SH-SY5Y (cell line): ENCODE results near the gene CAMTA1.

Experiments used
- GATA2 ChIP-seq: IDR thresholded peaks from 2 replicates; pipeline ENCODE4 v1.6.1; 2011; ENCODE audit warnings: mild to moderate bottlenecking, low read depth, low read length
- GATA3 ChIP-seq: IDR thresholded peaks from 2 replicates; pipeline ENCODE4 v1.6.1; 2011; ENCODE audit warnings: low read depth, mild to moderate bottlenecking, low read length, moderate library complexity

DNA sequence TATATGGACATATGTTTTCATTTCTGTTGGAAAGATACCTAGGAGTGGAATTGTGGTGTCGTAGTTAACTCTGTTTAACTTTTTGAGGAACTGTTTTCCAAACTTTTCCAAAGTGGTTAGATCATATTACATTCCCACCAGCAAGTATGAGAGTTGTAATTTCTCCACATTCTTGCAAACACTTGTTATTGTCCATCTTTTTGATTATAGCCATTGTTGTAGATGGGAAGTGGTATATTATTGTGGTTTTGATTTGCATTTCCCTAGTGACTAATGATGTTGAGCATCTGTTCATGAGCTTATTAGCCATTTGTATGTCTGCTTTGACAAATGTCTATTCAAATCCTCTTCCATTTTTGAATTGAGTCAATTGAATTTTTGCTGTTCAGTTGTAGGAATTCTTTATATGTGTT lies 19.8 kb downstream of the CAMTA1 start:
- TF ChIP-seq GATA2 = no peak
- TF ChIP-seq GATA3 = no peak
